ENCODE results near the gene NR1I3. TPM values are rescaled to one million over a fixed set of nuclear protein-coding genes. Genes with fewer than 3 reads are reported as not detected.
A peak's percentile ranks its signal among the peaks of the same experiment; 100 is the strongest.

Gene NR1I3
- total RNA-seq, 1 experiment from 2014 or later, result not detected

- H3K23me2 ChIP-seq (ENCODE audit: insufficient read length, low read depth, low read length, poor library complexity, severe bottlenecking), result no peaks in the 10 kb centered on the region
- no peak overlapping the region for H4K5ac ChIP-seq (ENCODE audit: insufficient read length, low read depth, low read length)
- TF ChIP-seq, protein P1, sequence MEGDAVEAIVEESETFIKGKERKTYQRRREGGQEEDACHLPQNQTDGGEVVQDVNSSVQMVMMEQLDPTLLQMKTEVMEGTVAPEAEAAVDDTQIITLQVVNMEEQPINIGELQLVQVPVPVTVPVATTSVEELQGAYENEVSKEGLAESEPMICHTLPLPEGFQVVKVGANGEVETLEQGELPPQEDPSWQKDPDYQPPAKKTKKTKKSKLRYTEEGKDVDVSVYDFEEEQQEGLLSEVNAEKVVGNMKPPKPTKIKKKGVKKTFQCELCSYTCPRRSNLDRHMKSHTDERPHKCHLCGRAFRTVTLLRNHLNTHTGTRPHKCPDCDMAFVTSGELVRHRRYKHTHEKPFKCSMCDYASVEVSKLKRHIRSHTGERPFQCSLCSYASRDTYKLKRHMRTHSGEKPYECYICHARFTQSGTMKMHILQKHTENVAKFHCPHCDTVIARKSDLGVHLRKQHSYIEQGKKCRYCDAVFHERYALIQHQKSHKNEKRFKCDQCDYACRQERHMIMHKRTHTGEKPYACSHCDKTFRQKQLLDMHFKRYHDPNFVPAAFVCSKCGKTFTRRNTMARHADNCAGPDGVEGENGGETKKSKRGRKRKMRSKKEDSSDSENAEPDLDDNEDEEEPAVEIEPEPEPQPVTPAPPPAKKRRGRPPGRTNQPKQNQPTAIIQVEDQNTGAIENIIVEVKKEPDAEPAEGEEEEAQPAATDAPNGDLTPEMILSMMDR (conservative IDR thresholded peaks at IDR 0.05), result no peak
- no peak overlapping the region for H3K4me2 ChIP-seq (ENCODE audit: insufficient read depth, insufficient read length, low read length)
- no peaks in the 10 kb centered on the region for H3K79me2 ChIP-seq (ENCODE audit: insufficient read depth, low read length)
- no peak overlapping the region for H2BK15ac ChIP-seq (ENCODE audit: low read depth, low read length)
- no peak overlapping the region for H3K56ac ChIP-seq (ENCODE audit: insufficient read length, low read depth, low read length)
- no CpG with 5 or more reads among the region's 5 CpGs for WGBS (ENCODE audit: extremely low coverage, insufficient read length, low lambda C conversion rate)
- H3K79me1 ChIP-seq (ENCODE audit: insufficient read depth, low read depth, low read length, poor library complexity, severe bottlenecking), result no peaks in the 10 kb centered on the region
- H3K4ac ChIP-seq (ENCODE audit: low read depth, low read length), result no peak overlapping the region
- H3K18ac ChIP-seq (ENCODE audit: insufficient read length, low read depth, low read length), result no peak overlapping the region
- no peak overlapping the region for H3T11ph ChIP-seq (ENCODE audit: low read length)
- no peak overlapping the region for H2AFZ ChIP-seq (ENCODE audit: low read length)
- Mint-ChIP-seq H3K4me1 (peaks cover 0 to 5% of the 10 kb centered on the region in 2 experiments; a peak in 2 of 4 replicates), H3K36me3 (ENCODE audit: insufficient read depth in 1 of 3, low read depth in 3 of 3) (no peaks in the 10 kb centered on the region), H3K27me3 (ENCODE audit: low read depth) (no peaks in the 10 kb centered on the region; the same call in 1 of the 2 replicates), H3K9me3 (no peaks in the 10 kb centered on the region), H3K27ac (peak overlapping the region in 1 of 3 experiments; percentile 66; a peak in 1 of 7 replicates), H3K4me3 (no peak overlapping the region)
- no peak overlapping the region for H3K14ac ChIP-seq (ENCODE audit: insufficient read depth, low read length)
- no peak overlapping the region for H2BK5ac ChIP-seq (ENCODE audit: insufficient read length, low read length)
- H2BK12ac ChIP-seq (ENCODE audit: insufficient read length, low read depth, low read length), result no peak overlapping the region
- H2AK5ac ChIP-seq (ENCODE audit: insufficient read length, low read length), result no peak overlapping the region
- H4K20me1 ChIP-seq (ENCODE audit: control insufficient read depth, insufficient read depth, insufficient read length), result no peaks in the 10 kb centered on the region
- H3K27me3 ChIP-seq (ENCODE audit: insufficient read depth, low read length), result no peaks in the 10 kb centered on the region
- H3K4me1 ChIP-seq (ENCODE audit: insufficient read depth, low read length), result no peaks in the 10 kb centered on the region
- H3K9ac ChIP-seq (ENCODE audit: extremely low read depth, insufficient read length, low read length), result no peak overlapping the region
- H2BK20ac ChIP-seq (ENCODE audit: low read depth, low read length, poor library complexity, severe bottlenecking), result no peak overlapping the region
- no peak overlapping the region for H4K91ac ChIP-seq (ENCODE audit: insufficient read length, low read depth, low read length)
- H3K27ac ChIP-seq (ENCODE audit: insufficient read length, low read depth, low read length), result no peak overlapping the region
- H3K23ac ChIP-seq (ENCODE audit: insufficient read length, low read depth, low read length), result no peak overlapping the region
- no peaks in the 10 kb centered on the region for H3K9me3 ChIP-seq (ENCODE audit: control insufficient read depth, low read depth, low read length)
- no peak for DNase-seq
- H4K8ac ChIP-seq (replicated peaks; ENCODE audit: insufficient read length, low read depth, low read length), result no peak overlapping the region
- no peak overlapping the region for H2BK120ac ChIP-seq (ENCODE audit: low read depth, low read length, poor library complexity, severe bottlenecking)
Observed at GRCh38 chr1:161235957-161236775, 1.8 kb downstream of the NR1I3 start.

Measured in H9 (cell line).